GM19238 (cell line): Measurements from ENCODE around the gene C19orf73.
"Not testable (repeated sequence)": the region's sequence is repeated elsewhere in the genome, so short reads cannot be mapped to it uniquely, and the experiment has no call there.

Source experiments
- DNase-seq: peaks from one replicate; pipeline ENCODE4 v3.0.0; 2011; ENCODE audit warnings: low spot score; ENCODE audit not compliant: insufficient read length

The C19orf73 gene

DNA sequence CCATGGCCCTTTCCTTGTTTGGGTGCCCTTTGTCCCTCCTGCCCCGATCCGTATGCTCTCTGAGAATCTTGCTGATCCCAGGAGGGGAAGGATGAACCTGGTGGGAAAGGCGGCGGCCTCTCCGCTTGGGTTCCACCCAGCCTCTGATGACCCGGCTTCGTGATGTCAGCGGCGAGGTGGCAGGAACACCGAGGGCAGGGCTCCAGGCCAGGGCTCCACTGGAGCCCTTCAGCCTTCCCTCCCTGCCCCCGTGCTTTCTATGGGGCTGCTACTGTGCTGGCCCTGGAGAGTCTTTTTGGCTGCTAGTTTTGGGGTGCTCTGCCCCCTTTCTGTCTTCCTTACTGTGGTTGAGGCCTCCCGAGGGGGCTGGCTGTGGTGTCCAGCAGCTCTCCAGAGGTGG lies 16.6 kb downstream of the C19orf73 start:
- DNase-seq = no peak

DNA sequence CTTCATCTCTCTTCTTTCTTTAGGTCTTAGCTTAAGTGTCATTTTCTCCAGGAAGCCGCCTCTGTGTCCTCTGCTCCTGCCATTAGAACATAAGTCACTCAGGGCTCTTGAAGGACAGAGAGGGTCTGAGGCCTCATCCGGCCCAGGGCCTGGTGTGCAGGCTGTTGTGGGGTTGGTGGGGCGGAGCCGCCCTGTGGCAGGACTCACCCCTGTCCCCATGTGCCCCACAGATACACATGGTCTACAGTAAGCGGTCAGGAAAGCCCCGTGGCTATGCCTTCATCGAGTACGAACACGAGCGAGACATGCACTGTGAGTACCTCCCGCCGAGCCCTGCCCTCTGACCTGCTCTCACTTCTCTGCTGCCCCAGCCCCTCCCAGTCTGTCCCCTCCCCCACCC lies 17.8 kb downstream of the C19orf73 start:
- no peak for DNase-seq

GRCh38 chr19:49098795-49099194 lies 20.1 kb downstream of the C19orf73 start:
- DNase-seq = no peak

DNA sequence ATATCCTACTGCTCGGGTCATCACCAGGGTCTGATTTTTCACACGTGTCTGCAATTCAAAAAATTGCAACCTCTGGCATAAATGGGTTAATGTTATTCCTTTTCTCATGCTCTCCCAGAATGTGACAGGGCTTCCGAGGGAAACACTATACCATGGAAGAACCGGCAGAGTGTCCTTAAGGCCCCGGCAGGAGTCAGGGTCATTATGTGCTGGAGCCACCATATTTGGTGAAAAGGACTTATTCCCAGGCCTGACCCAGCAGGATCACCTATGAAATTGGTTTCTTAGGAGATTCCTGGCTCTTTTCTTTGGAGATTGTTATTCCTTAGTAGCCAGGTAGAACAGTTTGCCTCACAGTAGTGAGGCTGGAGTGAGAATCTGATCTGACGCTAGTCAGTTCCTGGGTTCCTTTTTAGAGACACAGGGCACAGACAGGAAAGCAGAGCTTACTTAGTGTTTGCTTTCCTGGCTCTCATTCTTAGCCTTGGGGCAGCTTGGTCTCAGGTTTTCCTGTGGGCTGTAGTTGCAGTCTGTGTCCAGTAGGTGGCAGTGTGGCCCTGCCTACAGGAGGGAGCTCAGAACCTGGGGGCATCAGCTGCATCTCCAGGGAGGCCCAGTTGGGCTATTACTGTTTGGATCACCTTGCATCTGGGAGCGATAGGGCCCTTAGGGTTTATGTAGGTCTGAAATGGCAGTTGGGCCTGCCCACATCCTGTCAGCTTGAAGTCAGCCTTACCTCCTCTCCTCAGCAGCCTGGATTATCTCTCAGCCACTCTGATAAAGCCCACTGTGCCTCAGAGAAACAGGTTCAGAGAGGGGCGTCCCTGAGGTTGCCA lies 21.3 kb downstream of the C19orf73 start:
- DNase-seq = peak; percentile 79

DNA sequence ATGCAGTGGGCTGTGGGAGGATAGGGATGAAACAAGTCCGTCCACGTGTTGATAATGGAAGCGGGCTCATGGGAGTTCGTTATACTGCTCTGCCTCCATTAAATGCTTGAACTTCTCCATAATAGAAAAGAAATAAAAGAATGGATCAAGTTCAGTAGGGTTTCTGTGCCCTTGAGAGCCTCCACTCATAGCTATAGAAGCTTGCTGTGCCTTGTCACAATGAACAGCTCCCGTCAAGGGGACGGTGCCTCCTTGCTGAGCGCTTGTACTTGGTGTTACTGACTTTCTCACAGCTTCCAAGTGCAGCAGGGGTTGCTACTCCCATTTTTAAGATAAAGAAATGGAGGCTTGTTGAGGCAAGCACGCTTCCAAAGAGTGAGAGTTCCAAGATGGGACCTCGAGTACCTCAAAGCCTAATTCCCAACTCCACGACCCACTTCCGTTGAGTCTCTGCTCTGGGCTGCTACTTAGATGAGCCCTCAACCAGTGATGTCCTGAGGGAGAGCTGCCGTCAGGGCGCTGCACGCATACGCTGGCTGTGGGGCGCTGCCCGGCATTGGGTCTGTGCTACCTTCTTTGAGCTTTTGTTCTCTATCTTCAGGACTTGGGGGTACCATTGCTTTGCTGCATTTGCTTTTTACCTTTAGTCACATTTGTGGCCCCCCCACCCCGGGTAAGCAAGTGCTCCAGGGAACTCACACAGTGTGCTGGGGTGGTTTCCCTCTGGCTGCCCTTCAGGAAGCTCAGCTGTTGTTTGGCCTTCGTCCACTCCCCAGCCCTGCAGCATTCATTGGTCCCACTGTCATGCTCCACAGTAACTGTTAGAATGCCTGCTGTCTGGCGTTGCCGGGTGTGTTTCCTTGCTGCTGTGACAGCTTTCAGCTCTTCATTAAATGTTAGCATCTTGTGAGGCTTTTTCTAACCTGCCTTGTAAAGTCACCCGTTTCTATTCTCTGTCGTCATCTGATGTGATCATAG lies 24.1 kb downstream of the C19orf73 start:
- no peak for DNase-seq

GRCh38 chr19:49092686-49093085 lies 26.3 kb downstream of the C19orf73 start:
- no peak for DNase-seq

GRCh38 chr19:49091391-49092038 lies 27.4 kb downstream of the C19orf73 start:
- no peak for DNase-seq

DNA sequence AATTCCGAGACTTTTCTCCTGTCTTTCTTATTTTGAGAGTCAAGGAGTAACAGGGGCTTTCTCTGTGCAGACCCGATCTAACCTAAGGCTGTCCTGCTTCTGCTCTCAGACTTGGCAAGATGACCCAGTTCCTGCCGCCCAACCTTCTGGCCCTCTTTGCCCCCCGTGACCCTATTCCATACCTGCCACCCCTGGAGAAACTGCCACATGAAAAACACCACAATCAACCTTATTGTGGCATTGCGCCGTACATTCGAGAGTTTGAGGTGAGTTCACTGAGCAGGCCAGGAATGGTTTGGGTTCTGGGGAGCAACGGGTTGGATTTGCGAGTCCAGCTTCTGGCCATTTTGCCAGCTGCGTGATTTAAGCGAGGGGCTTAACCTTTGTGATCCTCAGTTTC lies 32.6 kb downstream of the C19orf73 start:
- no peak for DNase-seq

GRCh38 chr19:49085868-49086232 lies 33.1 kb downstream of the C19orf73 start:
- DNase-seq = no peak

DNA sequence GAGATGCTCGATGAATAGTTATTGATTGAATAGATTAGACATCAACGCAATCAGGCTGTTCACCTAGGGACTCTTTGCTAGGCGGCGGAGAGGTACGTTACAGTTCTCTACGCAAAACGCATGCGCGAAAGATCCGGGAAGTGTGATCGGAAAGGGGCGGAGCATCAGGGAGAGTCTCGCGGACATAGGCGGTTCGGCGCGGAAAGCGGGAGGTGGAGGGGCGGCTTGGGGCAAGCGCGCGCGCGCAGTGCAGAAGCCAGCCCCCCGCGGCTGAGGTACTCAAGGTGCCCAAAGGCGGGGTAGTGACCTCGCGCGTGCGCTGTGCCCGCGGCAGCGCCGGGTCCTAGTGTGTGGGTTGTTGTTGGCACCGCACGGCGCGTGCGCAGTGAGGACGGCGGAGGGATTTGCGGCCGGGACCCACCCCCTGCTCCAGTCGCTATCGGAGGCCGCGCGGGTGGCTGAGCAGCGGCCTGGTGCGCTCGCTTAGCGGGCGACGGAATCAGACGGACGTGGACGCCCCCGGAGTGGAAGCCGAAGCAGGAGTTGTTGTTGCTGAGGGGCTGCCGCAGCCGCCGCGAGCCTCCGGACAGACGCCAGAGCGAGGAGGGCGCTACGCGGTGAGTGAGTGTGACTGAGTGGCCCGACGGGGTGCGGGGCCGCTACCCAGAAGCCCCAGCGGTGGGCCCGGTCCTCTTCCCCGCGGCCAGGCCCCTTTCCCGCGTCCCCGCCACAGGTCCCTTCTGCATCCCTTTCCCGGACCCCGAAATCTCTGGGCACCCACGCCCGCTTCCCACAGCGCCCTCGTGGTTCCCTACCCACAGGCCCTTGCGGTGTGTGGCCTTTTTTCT lies 33.7 kb downstream of the C19orf73 start, which contains the start of gene SNRNP70:
TSS of gene SNRNP70 (plus strand) at position 432 of the 848 bp plus-strand sequence. CDS start 964 bp downstream, outside the sequence.
- peak; percentile 98 for DNase-seq

DNA sequence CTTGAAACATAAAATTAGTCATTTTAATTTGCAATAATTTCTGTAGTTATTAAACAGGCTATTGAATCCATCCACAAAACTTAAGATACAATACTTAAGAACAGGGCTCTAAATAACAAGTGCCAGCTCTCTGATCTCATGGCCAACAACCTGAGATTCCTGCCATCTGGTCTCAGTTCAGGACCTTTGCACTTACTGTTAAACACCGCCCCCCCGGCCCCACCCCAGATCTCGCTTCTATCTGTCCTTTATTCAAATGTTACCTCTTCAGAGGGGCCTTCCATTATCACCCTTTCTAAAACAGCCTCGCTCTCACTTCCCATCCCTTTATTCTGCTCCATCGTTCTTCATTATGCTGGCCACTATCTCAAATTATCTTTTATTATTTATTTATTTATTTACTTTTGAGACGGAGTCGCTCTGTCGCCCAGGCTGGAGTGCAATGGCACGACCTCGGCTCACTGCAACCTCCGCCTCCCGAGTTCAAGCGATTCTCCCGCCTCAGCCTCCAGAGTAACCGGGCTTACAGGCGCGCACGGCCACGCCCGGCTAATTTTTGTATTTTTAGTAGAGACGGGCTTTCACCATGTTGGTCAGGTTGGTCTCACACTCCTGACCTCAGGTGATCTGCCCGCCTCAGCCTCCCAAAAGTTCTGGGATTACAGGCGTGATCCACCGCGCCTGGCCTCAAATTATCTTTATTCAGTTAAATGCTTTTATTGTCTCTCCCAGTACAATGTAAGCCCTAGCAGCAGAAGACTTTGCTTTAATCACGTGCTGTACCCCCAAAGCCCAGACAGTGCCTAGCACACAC lies 34.5 kb downstream of the C19orf73 start:
- no peak for DNase-seq

DNA sequence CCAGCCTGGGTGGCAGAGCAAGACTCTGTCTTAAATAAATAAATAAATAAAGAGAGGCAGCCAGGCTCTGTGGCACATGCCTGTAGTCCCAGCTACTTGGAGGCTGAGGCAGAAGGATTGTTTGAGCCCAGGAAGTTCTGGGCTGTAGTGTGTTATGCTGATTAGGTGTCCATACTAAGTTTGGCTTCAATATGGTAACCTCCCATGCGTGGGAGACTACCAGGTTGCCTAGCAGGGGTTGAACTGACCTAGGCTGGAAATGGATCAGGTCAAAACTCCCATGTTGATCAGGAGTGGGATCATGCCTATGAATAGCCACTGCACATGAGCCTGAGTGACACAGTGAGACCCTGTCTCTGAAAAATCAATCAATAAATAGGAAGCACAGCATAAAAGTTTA lies 37.7 kb downstream of the C19orf73 start:
- DNase-seq = no peak

DNA sequence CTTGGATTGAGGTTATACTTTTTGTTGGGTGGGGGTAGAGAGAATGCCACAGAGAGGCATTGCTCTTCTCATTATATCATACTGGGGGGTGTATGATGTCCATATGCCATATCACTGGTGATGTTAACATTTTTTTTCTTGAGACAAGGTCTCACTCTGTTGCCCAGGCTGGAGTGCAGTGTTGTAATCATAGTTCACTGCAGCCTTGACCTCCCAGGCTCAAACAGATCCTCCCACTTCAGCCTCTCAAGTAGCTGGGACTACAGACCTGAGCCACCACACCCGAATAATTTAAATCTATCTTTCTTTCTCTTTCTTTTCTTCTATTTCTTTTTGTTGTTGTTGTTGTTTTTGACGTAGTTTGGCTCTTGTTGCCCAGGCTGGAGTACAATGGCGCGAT lies 38.6 kb downstream of the C19orf73 start:
- no peak for DNase-seq

- not testable (repeated sequence) for DNase-seq
Measured at GRCh38 chr19:49074869-49075268, 44.1 kb downstream of the C19orf73 start.

GRCh38 chr19:49073514-49074378 lies 45.2 kb downstream of the C19orf73 start:
- no peak for DNase-seq

DNA sequence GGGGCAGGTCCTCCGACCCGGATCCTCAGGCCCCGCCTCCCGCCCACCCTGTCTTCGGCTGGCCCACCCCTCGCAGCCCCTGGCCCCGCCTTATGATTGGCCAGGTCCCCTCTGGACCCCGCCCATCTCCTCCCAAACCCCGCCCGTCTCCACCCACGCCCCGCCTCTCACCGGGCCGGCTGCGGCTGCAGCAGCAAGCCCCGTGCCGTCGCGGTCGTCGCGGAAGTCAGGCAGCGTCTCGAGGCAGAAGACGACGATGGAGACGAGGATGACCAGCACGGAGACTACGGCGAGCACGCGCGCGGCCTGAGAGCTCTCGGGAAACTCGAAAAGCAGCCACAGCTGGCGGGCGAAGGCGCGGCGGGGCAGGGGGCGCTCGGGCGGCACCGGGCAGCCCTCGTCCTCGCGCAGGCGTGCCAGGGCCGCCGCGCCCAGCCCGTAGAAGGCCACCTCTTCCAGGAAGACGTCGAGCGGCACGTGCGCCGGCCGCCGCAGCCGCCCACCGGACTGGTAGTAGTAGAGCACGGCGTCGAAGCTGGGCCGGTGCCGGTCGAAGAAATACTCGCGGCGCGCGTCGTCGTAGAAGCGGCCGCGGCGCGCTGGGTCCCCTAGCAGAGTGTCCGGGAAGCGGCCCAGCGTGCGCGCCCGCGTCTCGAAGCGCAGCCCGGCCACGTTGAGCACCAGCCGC lies 46.9 kb downstream of the C19orf73 start:
- no peak for DNase-seq

DNA sequence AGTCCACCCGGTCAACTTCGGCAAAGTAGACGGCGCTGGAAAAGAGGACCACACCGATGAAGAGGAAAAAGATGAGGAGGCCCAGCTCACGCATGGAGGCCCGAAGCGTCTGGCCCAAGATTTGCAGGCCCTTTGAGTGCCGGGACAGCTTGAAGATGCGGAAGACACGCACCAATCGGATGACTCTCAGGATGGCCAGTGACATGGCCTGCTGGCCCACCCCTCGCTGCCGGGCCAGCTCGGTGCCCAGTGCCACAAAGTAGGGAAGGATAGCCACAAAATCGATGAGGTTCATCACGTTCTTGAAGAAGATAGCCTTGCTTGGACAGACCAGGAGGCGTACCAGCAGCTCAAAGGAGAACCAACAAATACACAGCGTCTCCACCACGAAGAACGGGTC lies 48.5 kb downstream of the C19orf73 start:
- no peak for DNase-seq

DNA sequence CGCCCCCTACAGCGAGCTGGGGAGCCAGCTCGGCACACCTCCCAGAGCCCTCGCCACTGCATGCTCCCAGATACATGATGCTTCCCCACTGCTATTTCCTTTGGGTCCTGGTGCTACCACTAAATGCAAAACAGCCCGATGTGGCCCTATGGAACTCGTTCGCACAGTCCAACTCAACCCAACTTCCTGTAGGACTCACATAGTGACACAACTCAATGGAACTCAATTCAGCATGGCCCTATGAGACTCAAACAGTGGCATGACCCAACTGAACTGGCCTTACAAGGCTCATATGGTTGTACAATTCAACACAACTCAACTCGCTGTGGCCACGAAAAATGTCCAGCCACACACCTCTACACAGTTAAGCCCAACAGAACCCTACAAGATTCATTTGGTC lies 49.9 kb downstream of the C19orf73 start:
- no peak for DNase-seq
